NCI-H2227 treated with DMSO at 0.1 percent for 48 hours (cell line): ENCODE measurements around the gene OR52K2.
"Not testable (repeated sequence)": the region's sequence is repeated elsewhere in the genome, so short reads cannot be mapped to it uniquely, and the experiment has no call there.

ENCODE experiments used
- DNase-seq: peaks from one replicate; lab custom pipeline; 2025; lab: John Stamatoyannopoulos, UW

OR52K2 gene

GRCh38 chr11:4448995-4449394, at the start of gene OR52K2:
TSS of gene OR52K2 (plus strand) at chr11:4449295. CDS start at chr11:4449340, 45 bp downstream.
- no peak for DNase-seq

- not testable (repeated sequence) for DNase-seq
Observed at GRCh38 chr11:4406206-4406605, 42.9 kb upstream of the OR52K2 start.

- DNase-seq, result no peak
Observed at GRCh38 chr11:4416306-4416705, 32.8 kb upstream of the OR52K2 start.

GRCh38 chr11:4416816-4417215, 32.3 kb upstream of the OR52K2 start:
- DNase-seq, result no peak

GRCh38 chr11:4418403-4418802, 30.7 kb upstream of the OR52K2 start:
- no peak for DNase-seq

GRCh38 chr11:4430051-4430450, 19.0 kb upstream of the OR52K2 start:
- no peak for DNase-seq

GRCh38 chr11:4433856-4434255, 15.2 kb upstream of the OR52K2 start:
- DNase-seq, result no peak

- DNase-seq, result no peak
Observed at GRCh38 chr11:4436411-4436810, 12.7 kb upstream of the OR52K2 start.

GRCh38 chr11:4441515-4441914, 7.6 kb upstream of the OR52K2 start:
- no peak for DNase-seq

GRCh38 chr11:4443232-4443891, 5.7 kb upstream of the OR52K2 start:
- no peak for DNase-seq

GRCh38 chr11:4453118-4453517, 4.0 kb downstream of the OR52K2 start:
- no peak for DNase-seq

- no peak for DNase-seq
Observed at GRCh38 chr11:4454021-4454420, 4.9 kb downstream of the OR52K2 start.

GRCh38 chr11:4455419-4455818, 6.3 kb downstream of the OR52K2 start:
- DNase-seq, result no peak

GRCh38 chr11:4459500-4459899, 10.4 kb downstream of the OR52K2 start:
- DNase-seq, result no peak

- no peak for DNase-seq
Observed at GRCh38 chr11:4460151-4460550, 11.1 kb downstream of the OR52K2 start.

GRCh38 chr11:4464216-4465159, 15.4 kb downstream of the OR52K2 start:
- no peak for DNase-seq

GRCh38 chr11:4465407-4465806, 16.3 kb downstream of the OR52K2 start:
- DNase-seq, result no peak

- DNase-seq, result no peak
Observed at GRCh38 chr11:4466131-4466870, 17.2 kb downstream of the OR52K2 start.

- DNase-seq, result no peak
Observed at GRCh38 chr11:4466871-4467442, 17.9 kb downstream of the OR52K2 start.

GRCh38 chr11:4467811-4468606, 18.9 kb downstream of the OR52K2 start:
- DNase-seq, result no peak

- DNase-seq, result no peak
Observed at GRCh38 chr11:4479644-4480043, 30.5 kb downstream of the OR52K2 start.
